HepG2 (cell line): ENCODE data around the gene EFNA4. TPM values are rescaled to one million over a fixed set of nuclear protein-coding genes. Genes with fewer than 3 reads are reported as not detected.

ENCODE experiments used
- AGO1 ChIP-seq: fragments of 200-400 bp; formaldehyde crosslinking; IDR thresholded peaks from 2 replicates; pipeline ENCODE4 v1.6.1; 2017; ENCODE audit warnings: mild to moderate bottlenecking, low read depth, low read length, moderate library complexity; ENCODE audit not compliant: poor library complexity, severe bottlenecking
- AHR ChIP-seq: IDR thresholded peaks from 2 replicates; pipeline ENCODE4 v1.6.1; 2018; ENCODE audit warnings: missing genetic modification reagents, missing compliant biosample characterization
- HHEX ChIP-seq: IDR thresholded peaks from 2 replicates; pipeline ENCODE4 v1.6.1; 2016; ENCODE audit warnings: control low read depth
- LCORL ChIP-seq, 2 experiments: fragments of 450-650 bp in 1 of 2; sonication (generic) in 1 of 2; formaldehyde crosslinking in 1 of 2; IDR thresholded peaks; 2 replicates each; pipeline versions ENCODE4 v1.5.0 to v1.6.1; 2017 to 2020; ENCODE audit warnings: antibody characterized with exemption in 1 of 2, missing genetic modification reagents in 1 of 2
- MYC ChIP-seq: sonication (generic); formaldehyde crosslinking; IDR thresholded peaks from 2 replicates; pipeline ENCODE4 v1.9.0; 2021; ENCODE audit warnings: missing genetic modification reagents, borderline replicate concordance
- NFKB2 ChIP-seq: sonication (generic); formaldehyde crosslinking; IDR thresholded peaks from 2 replicates; pipeline ENCODE4 v1.4.0; 2020; ENCODE audit warnings: missing genetic modification reagents, borderline replicate concordance
- POLR2AphosphoS5 ChIP-seq: IDR thresholded peaks from 2 replicates; pipeline ENCODE4 v1.6.1; 2012; ENCODE audit warnings: low read depth, low read length
- RBFOX2 ChIP-seq: fragments of 200-400 bp; formaldehyde crosslinking; IDR thresholded peaks from 2 replicates; pipeline ENCODE4 v1.6.1; 2017; ENCODE audit warnings: low read depth, mild to moderate bottlenecking, low read length
- SALL1 ChIP-seq: sonication (generic); formaldehyde crosslinking; IDR thresholded peaks from 2 replicates; pipeline ENCODE4 v1.8.0; 2022; ENCODE audit warnings: mild to moderate bottlenecking, missing genetic modification reagents
- SAP130 ChIP-seq: IDR thresholded peaks from 2 replicates; pipeline ENCODE4 v1.6.1; 2016; ENCODE audit warnings: low read depth
- ZFY ChIP-seq: sonication (generic); formaldehyde crosslinking; IDR thresholded peaks from 2 replicates; pipeline ENCODE4 v1.4.0; 2020; ENCODE audit warnings: missing genetic modification reagents
- ZNF451 ChIP-seq: sonication (generic); formaldehyde crosslinking; IDR thresholded peaks from 2 replicates; pipeline ENCODE4 v1.5.0; 2020; ENCODE audit warnings: mild to moderate bottlenecking, missing genetic modification reagents
- ZNF543 ChIP-seq: sonication (generic); formaldehyde crosslinking; IDR thresholded peaks from 2 replicates; pipeline ENCODE4 v1.4.0; 2020; ENCODE audit warnings: mild to moderate bottlenecking, missing genetic modification reagents
- ZNF550 ChIP-seq: sonication (generic); formaldehyde crosslinking; IDR thresholded peaks from 2 replicates; pipeline ENCODE4 v1.4.0; 2020; ENCODE audit warnings: mild to moderate bottlenecking, missing genetic modification reagents, borderline replicate concordance
- polyA plus RNA-seq, 8 experiments: library from polyadenylated mRNA; depleted of rRNA in 3 of 8; stranded (reverse) in 7 of 8; unstranded in 1 of 8; fragments of >200 nt; fragmentation: Illumina TruSeq in 4 of 8; extraction: Trizol in 4 of 8; gene quantifications; 2 replicates each; pipeline versions ENCODE4 v1.2.1 to v1.2.3, GENCODE V29; 2011 to 2016; ENCODE audit warnings: low read depth in 4 of 8, missing spikeins in 1 of 8, mixed read lengths in 1 of 8; ENCODE audit not compliant: insufficient read depth in 1 of 8
- total RNA-seq, 5 experiments: library from RNA; depleted of rRNA; stranded (reverse); fragments of >200 nt; fragmentation: Illumina TruSeq; extraction: Trizol; gene quantifications; 2 replicates each; pipeline ENCODE4 v1.2.3, GENCODE V29; 2016; ENCODE audit warnings: low read depth in 1 of 5
- TF ChIP-seq, protein P1 (sequence below): sonication (generic); formaldehyde crosslinking; IDR thresholded peaks from 2 replicates; pipeline ENCODE4 v1.4.0; 2020; ENCODE audit warnings: missing genetic modification reagents
- TF ChIP-seq, protein P2 (sequence below): IDR thresholded peaks from 2 replicates; pipeline ENCODE4 v1.6.1; 2012; ENCODE audit warnings: inconsistent platforms
- TF ChIP-seq, protein P3 (sequence below): sonication (generic); formaldehyde crosslinking; IDR thresholded peaks from 2 replicates; pipeline ENCODE4 v1.5.1; 2020; ENCODE audit warnings: missing genetic modification reagents, mild to moderate bottlenecking, borderline replicate concordance
- TF ChIP-seq, protein P4 (sequence below): sonication (generic); formaldehyde crosslinking; IDR thresholded peaks from 2 replicates; pipeline ENCODE4 v1.8.1; 2023; ENCODE audit warnings: mild to moderate bottlenecking, missing genetic modification reagents
- TF ChIP-seq, protein P5 (sequence below): sonication (generic); formaldehyde crosslinking; IDR thresholded peaks from 2 replicates; pipeline ENCODE4 v1.8.0; 2022; ENCODE audit warnings: low read depth, missing genetic modification reagents
- TF ChIP-seq, protein P6 (sequence below): sonication (generic); formaldehyde crosslinking; IDR thresholded peaks from 2 replicates; pipeline ENCODE4 v1.8.0; 2022; ENCODE audit warnings: missing genetic modification reagents, mild to moderate bottlenecking, moderate library complexity, borderline replicate concordance

EFNA4 gene
- total and polyA plus RNA-seq, 2 of the 13 experiments (the other 11 are each of a cell fraction or from before 2014, with no cell fraction given) = 12.0 to 17.2 TPM

DNA sequence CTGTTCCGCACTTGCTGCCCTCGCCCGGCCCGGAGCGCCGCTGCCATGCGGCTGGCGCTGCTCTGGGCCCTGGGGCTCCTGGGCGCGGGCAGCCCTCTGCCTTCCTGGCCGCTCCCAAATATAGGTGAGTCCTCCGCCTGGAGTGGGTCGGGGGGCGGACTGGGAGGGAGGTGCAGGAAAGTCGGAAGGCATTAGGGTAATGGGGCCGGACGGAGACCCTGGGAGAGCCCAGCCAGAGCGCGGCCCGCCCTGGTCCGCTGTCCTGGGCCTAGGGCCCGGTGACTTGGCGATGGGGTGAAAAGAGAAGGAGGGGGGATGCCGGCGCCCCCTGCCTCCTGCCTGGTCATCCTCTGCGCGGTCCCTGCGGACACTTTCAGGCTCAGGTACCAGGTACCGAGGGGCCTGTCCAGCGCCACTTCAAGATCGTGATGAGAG, 12.2 kb upstream of the EFNA4 start (continued):
- TF ChIP-seq, protein P1, sequence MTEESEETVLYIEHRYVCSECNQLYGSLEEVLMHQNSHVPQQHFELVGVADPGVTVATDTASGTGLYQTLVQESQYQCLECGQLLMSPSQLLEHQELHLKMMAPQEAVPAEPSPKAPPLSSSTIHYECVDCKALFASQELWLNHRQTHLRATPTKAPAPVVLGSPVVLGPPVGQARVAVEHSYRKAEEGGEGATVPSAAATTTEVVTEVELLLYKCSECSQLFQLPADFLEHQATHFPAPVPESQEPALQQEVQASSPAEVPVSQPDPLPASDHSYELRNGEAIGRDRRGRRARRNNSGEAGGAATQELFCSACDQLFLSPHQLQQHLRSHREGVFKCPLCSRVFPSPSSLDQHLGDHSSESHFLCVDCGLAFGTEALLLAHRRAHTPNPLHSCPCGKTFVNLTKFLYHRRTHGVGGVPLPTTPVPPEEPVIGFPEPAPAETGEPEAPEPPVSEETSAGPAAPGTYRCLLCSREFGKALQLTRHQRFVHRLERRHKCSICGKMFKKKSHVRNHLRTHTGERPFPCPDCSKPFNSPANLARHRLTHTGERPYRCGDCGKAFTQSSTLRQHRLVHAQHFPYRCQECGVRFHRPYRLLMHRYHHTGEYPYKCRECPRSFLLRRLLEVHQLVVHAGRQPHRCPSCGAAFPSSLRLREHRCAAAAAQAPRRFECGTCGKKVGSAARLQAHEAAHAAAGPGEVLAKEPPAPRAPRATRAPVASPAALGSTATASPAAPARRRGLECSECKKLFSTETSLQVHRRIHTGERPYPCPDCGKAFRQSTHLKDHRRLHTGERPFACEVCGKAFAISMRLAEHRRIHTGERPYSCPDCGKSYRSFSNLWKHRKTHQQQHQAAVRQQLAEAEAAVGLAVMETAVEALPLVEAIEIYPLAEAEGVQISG (CRISPR knock-in tag) = peak; percentile 47; the same call in 1 of the 2 replicates
- TF ChIP-seq ZFY (peak; percentile 72), AHR (CRISPR knock-in tag) (no peak; the same call in 1 of the 2 replicates), ZNF543 (0 out of 2 replicates have a peak, but pooled peaks have one; percentile 3), POLR2AphosphoS5 (0 out of 2 replicates have a peak, but pooled peaks have one; percentile 24), SAP130 (peak; percentile 27; the same call in 1 of the 2 replicates), NFKB2 (CRISPR knock-in tag) (0 out of 2 replicates have a peak, but pooled peaks have one; percentile 11), SALL1 (0 out of 2 replicates have a peak, but pooled peaks have one; percentile 4), ZNF451 (CRISPR knock-in tag) (0 out of 2 replicates have a peak, but pooled peaks have one; percentile 27), ZNF550 (CRISPR knock-in tag) (no peak), MYC (CRISPR knock-in tag) (peak; percentile 55), HHEX (CRISPR knock-in tag) (no peak), RBFOX2 (0 out of 2 replicates have a peak, but pooled peaks have one; percentile 5), LCORL (IDR thresholded peaks at IDR 0.05) (no peak), LCORL (CRISPR knock-in tag; IDR thresholded peaks at IDR 0.05) (peak; percentile 10; the same call in 1 of the 2 replicates), AGO1 (peak; percentile 18)
- TF ChIP-seq, protein P2, sequence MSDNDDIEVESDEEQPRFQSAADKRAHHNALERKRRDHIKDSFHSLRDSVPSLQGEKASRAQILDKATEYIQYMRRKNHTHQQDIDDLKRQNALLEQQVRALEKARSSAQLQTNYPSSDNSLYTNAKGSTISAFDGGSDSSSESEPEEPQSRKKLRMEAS = peak; percentile 68; the same call in 1 of the 2 replicates
- TF ChIP-seq, protein P3, sequence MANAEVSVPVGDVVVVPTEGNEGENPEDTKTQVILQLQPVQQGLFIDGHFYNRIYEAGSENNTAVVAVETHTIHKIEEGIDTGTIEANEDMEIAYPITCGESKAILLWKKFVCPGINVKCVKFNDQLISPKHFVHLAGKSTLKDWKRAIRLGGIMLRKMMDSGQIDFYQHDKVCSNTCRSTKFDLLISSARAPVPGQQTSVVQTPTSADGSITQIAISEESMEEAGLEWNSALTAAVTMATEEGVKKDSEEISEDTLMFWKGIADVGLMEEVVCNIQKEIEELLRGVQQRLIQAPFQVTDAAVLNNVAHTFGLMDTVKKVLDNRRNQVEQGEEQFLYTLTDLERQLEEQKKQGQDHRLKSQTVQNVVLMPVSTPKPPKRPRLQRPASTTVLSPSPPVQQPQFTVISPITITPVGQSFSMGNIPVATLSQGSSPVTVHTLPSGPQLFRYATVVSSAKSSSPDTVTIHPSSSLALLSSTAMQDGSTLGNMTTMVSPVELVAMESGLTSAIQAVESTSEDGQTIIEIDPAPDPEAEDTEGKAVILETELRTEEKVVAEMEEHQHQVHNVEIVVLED = peak; percentile 1; the same call in 1 of the 2 replicates
- TF ChIP-seq, protein P4, sequence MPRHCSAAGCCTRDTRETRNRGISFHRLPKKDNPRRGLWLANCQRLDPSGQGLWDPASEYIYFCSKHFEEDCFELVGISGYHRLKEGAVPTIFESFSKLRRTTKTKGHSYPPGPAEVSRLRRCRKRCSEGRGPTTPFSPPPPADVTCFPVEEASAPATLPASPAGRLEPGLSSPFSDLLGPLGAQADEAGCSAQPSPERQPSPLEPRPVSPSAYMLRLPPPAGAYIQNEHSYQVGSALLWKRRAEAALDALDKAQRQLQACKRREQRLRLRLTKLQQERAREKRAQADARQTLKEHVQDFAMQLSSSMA = 0 out of 2 replicates have a peak, but pooled peaks have one; percentile 30
- TF ChIP-seq, protein P5, sequence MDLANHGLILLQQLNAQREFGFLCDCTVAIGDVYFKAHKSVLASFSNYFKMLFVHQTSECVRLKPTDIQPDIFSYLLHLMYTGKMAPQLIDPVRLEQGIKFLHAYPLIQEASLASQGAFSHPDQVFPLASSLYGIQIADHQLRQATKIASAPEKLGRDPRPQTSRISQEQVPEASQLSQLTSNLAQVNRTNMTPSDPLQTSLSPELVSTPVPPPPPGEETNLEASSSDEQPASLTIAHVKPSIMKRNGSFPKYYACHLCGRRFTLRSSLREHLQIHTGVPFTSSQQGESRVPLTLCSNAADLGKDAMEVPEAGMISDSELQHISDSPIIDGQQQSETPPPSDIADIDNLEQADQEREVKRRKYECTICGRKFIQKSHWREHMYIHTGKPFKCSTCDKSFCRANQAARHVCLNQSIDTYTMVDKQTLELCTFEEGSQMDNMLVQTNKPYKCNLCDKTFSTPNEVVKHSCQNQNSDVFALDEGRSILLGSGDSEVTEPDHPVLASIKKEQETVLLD = 0 out of 2 replicates have a peak, but pooled peaks have one; percentile 12
- TF ChIP-seq, protein P6, sequence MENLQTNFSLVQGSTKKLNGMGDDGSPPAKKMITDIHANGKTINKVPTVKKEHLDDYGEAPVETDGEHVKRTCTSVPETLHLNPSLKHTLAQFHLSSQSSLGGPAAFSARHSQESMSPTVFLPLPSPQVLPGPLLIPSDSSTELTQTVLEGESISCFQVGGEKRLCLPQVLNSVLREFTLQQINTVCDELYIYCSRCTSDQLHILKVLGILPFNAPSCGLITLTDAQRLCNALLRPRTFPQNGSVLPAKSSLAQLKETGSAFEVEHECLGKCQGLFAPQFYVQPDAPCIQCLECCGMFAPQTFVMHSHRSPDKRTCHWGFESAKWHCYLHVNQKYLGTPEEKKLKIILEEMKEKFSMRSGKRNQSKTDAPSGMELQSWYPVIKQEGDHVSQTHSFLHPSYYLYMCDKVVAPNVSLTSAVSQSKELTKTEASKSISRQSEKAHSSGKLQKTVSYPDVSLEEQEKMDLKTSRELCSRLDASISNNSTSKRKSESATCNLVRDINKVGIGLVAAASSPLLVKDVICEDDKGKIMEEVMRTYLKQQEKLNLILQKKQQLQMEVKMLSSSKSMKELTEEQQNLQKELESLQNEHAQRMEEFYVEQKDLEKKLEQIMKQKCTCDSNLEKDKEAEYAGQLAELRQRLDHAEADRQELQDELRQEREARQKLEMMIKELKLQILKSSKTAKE (CRISPR knock-in tag) = no peak
